ENCODE results near the gene THUMPD3.

THUMPD3 gene

DNA sequence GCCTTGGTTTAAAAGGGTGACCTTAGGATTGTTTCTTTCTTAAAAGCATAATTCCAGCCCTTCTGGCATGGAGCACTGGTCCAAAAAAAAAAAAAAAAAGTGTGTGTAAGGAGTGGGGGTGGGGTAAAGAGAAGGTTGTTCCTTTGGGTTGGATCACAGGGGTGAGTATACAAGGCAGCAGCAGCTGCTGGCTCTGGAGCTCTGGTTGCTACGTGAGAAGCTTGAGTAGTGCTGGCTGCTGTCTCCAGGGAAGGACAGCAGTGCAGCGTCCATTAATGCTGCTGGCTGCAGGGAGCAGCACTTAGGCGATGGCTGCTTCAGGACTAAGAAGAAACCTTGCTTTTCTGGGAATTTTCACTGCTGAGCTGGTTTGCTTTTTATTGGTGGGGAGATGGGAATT lies 36.9 kb downstream of the THUMPD3 start:
- CTCF ChIA-PET: interaction anchor here (0.6 to 1.4 kb wide), 8 partner anchors 11 to 104 kb away, joined by 3 to 5 read pairs (median 3); partner anchors contain the start of gene THUMPD3
- DNase-seq (ENCODE audit: low read depth, low spot score): peak; percentile 80
- TF ChIP-seq, protein P1, sequence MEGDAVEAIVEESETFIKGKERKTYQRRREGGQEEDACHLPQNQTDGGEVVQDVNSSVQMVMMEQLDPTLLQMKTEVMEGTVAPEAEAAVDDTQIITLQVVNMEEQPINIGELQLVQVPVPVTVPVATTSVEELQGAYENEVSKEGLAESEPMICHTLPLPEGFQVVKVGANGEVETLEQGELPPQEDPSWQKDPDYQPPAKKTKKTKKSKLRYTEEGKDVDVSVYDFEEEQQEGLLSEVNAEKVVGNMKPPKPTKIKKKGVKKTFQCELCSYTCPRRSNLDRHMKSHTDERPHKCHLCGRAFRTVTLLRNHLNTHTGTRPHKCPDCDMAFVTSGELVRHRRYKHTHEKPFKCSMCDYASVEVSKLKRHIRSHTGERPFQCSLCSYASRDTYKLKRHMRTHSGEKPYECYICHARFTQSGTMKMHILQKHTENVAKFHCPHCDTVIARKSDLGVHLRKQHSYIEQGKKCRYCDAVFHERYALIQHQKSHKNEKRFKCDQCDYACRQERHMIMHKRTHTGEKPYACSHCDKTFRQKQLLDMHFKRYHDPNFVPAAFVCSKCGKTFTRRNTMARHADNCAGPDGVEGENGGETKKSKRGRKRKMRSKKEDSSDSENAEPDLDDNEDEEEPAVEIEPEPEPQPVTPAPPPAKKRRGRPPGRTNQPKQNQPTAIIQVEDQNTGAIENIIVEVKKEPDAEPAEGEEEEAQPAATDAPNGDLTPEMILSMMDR (IDR thresholded peaks at IDR 0.05; ENCODE audit: insufficient read depth, low read length, missing control alignments): no peak
- POLR2A ChIA-PET: interaction anchor here (0.7 to 1.1 kb wide), 2 partner anchors 16 to 37 kb away, joined by 3 to 4 read pairs; no protein-coding TSS in a partner anchor
- peak overlapping the region; percentile 95 for H3K4me3 ChIP-seq (ENCODE audit: low read depth, low read length)

GRCh38 chr3:9400616-9401015 lies 37.8 kb downstream of the THUMPD3 start:
- ChIA-PET POLR2A (no interaction called here), CTCF (interaction anchor here (1.0 kb wide), 1 partner anchor 47 kb away, joined by 3 read pairs; no protein-coding TSS in a partner anchor)
- DNase-seq (ENCODE audit: low read depth, low spot score): no peak
- TF ChIP-seq, protein P1 (IDR thresholded peaks at IDR 0.05; ENCODE audit: insufficient read depth, low read length, missing control alignments): no peak
- H3K4me3 ChIP-seq (ENCODE audit: low read depth, low read length): peak overlapping the region; percentile 22; the same call in 1 of the 2 replicates

GRCh38 chr3:9401986-9402385 lies 39.1 kb downstream of the THUMPD3 start:
- no peak overlapping the region for H3K4me3 ChIP-seq (ENCODE audit: low read depth, low read length)
- TF ChIP-seq, protein P1 (IDR thresholded peaks at IDR 0.05; ENCODE audit: insufficient read depth, low read length, missing control alignments): no peak
- no peak for DNase-seq (ENCODE audit: low read depth, low spot score)
- POLR2A ChIA-PET: interaction anchor here (0.6 kb wide), 1 partner anchor 13 kb away, joined by 4 read pairs; no protein-coding TSS in a partner anchor
- CTCF ChIA-PET: interaction anchor here (0.6 to 2.1 kb wide), 2 partner anchors 14 to 621 kb away, joined by 4 to 8 read pairs; no protein-coding TSS in a partner anchor

GRCh38 chr3:9402410-9403228 lies 39.8 kb downstream of the THUMPD3 start:
- DNase-seq (ENCODE audit: low read depth, low spot score): no peak
- H3K4me3 ChIP-seq (ENCODE audit: low read depth, low read length): no peak overlapping the region
- TF ChIP-seq, protein P1 (IDR thresholded peaks at IDR 0.05; ENCODE audit: insufficient read depth, low read length, missing control alignments): no peak
- CTCF ChIA-PET: interaction anchor here (0.6 to 2.1 kb wide), 4 partner anchors 13 to 620 kb away, joined by 3 to 8 read pairs (median 5); no protein-coding TSS in a partner anchor
- POLR2A ChIA-PET: no interaction called here

DNA sequence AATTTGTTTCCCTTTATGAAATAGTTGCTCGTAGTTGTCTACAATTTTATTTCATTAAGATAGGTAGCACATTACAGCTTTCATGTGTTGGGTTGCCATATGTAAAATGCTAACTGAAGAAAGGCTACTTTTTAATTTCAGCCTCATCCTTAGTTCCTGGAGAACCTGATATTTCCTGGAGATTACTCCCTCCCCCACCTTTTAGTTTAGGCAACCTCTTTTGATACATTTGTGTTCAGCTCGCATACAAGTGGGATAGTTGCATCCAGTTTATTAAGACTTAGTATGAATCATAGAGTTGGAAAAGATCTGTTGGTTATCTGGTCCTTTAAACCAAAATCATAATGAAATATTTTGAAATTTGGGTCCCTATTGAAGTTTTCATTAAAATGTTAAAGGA lies 40.6 kb downstream of the THUMPD3 start:
- TF ChIP-seq, protein P1 (IDR thresholded peaks at IDR 0.05; ENCODE audit: insufficient read depth, low read length, missing control alignments): no peak
- no peak for DNase-seq (ENCODE audit: low read depth, low spot score)
- H3K4me3 ChIP-seq (ENCODE audit: low read depth, low read length): no peak overlapping the region
- POLR2A ChIA-PET: no interaction called here
- CTCF ChIA-PET: interaction anchor here (1.1 to 2.1 kb wide), 3 partner anchors 12 to 19 kb away, joined by 3 to 8 read pairs (median 6); no protein-coding TSS in a partner anchor

- ChIA-PET POLR2A (interaction anchor here (0.9 kb wide), 1 partner anchor 9 kb away, joined by 4 read pairs; no protein-coding TSS in a partner anchor), CTCF (interaction anchor here (1.2 to 1.8 kb wide), 6 partner anchors 9 to 52 kb away, joined by 3 to 6 read pairs (median 3); no protein-coding TSS in a partner anchor)
- H3K4me3 ChIP-seq (ENCODE audit: low read depth, low read length): no peak overlapping the region
- TF ChIP-seq, protein P1 (IDR thresholded peaks at IDR 0.05; ENCODE audit: insufficient read depth, low read length, missing control alignments): no peak
- no peak for DNase-seq (ENCODE audit: low read depth, low spot score)
Observed at GRCh38 chr3:9404680-9405079, 41.8 kb downstream of the THUMPD3 start.

Measured in AG04449 (cell line).